Posterior vena cava (tissue), 2 donors: ENCODE data around the gene HNRNPC. TPM values are rescaled to one million over a fixed set of nuclear protein-coding genes. Genes with fewer than 3 reads are reported as not detected.
A peak's percentile ranks its signal among the peaks of the same experiment; 100 is the strongest.
"Not testable (repeated sequence)": the region's sequence is repeated elsewhere in the genome, so short reads cannot be mapped to it uniquely, and the experiment has no call there.

Experiments used
- DNase-seq: peaks from one replicate; pipeline ENCODE4 v3.0.0-alpha.2; 2020; ENCODE audit warnings: low spot score
- intact Hi-C, 2 donors: fragments of 100-400 bp; cut with DNase I; formaldehyde crosslinking; loops; one replicate each; pipeline versions ENCODE4 v1.14.1 to v1.14.2; 2022 to 2023
- long read RNA-seq, 2 donors: library from polyadenylated mRNA; unstranded; transcript quantifications; one replicate each; pipeline ENCODE4 v2.0.0, GENCODE V29; 2020 to 2021
- total RNA-seq, 2 donors: library from RNA; stranded (reverse); fragmentation: NEBNext Ultra II Directional; extraction: Animal tissue kit (Norgen Biotek cat#: 25700); gene quantifications; one replicate each; pipeline ENCODE4 v1.2.1, GENCODE V29; 2021
- donor health status: DM: yes; HTN: yes; CAD: no.
- donor health status: DM: yes; HTN: yes; CAD: no.

Gene HNRNPC
- total RNA-seq, result 100 to 1,000 TPM; 239 to 283 TPM
- long read RNA-seq, donor 1, full-length matches to known transcripts, result 52 of 69 reads
- long read RNA-seq, donor 1, partial matches to known transcripts, result 4 of 69 reads
- long read RNA-seq, donor 1, other reads (novel, unspliced or antisense), result 13 of 69 reads
- long read RNA-seq, donor 2, full-length matches to known transcripts, result 186 of 261 reads
- long read RNA-seq, donor 2, partial matches to known transcripts, result 18 of 261 reads
- long read RNA-seq, donor 2, other reads (novel, unspliced or antisense), result 57 of 261 reads

- intact Hi-C loops, result loop anchor here (5.0 to 10.0 kb wide), 2 partner anchors 37 to 115 kb away; partner anchors contain the start of gene SUPT16H (in 2 of the 2)
- peak; percentile 100 for DNase-seq
Measured at GRCh38 chr14:21269252-21270046, at the start of gene HNRNPC. TSS of gene HNRNPC (minus strand) at chr14:21269442. CDS start at chr14:21234193, 35,249 bp downstream.

GRCh38 chr14:21317398-21317797, 48.2 kb upstream of the HNRNPC start:
- no peak for DNase-seq
- intact Hi-C loops, result loop anchor here in 1 of 2 donors (10.0 kb wide), 1 partner anchor 807 kb away; no protein-coding TSS in a partner anchor

- intact Hi-C loops, result loop anchor here in 1 of 2 donors (10.0 kb wide), 1 partner anchor 811 kb away; no protein-coding TSS in a partner anchor
Measured at GRCh38 chr14:21313512-21313911, 44.3 kb upstream of the HNRNPC start.

GRCh38 chr14:21311614-21312013, 42.4 kb upstream of the HNRNPC start:
- intact Hi-C loops, result loop anchor here in 1 of 2 donors (10.0 kb wide), 1 partner anchor 813 kb away; no protein-coding TSS in a partner anchor
- no peak for DNase-seq

More at GRCh38 chr14:21313512-21313911, 44.3 kb upstream of the HNRNPC start:
- no peak for DNase-seq

GRCh38 chr14:21309956-21310355, 40.7 kb upstream of the HNRNPC start:
- DNase-seq, result no peak
- intact Hi-C loops, result loop anchor here in 1 of 2 donors (10.0 kb wide), 1 partner anchor 815 kb away; no protein-coding TSS in a partner anchor

GRCh38 chr14:21309238-21309636, 40.0 kb upstream of the HNRNPC start:
- intact Hi-C loops, result no loop called here
- DNase-seq, result no peak

- no peak for DNase-seq
- intact Hi-C loops, result no loop called here
Measured at GRCh38 chr14:21308479-21309237, 39.4 kb upstream of the HNRNPC start.

- no peak for DNase-seq
- intact Hi-C loops, result no loop called here
Measured at GRCh38 chr14:21308132-21308478, 38.9 kb upstream of the HNRNPC start.

GRCh38 chr14:21307637-21308036, 38.4 kb upstream of the HNRNPC start:
- DNase-seq, result no peak
- intact Hi-C loops, result no loop called here

- DNase-seq, intact Hi-C loops: not testable (repeated sequence)
Measured at GRCh38 chr14:21302836-21303140, 33.5 kb upstream of the HNRNPC start.

- intact Hi-C loops, result no loop called here
- DNase-seq, result no peak
Measured at GRCh38 chr14:21302013-21302835, 33.0 kb upstream of the HNRNPC start.

GRCh38 chr14:21300892-21301291, 31.6 kb upstream of the HNRNPC start:
- DNase-seq, result no peak
- intact Hi-C loops, result no loop called here

- intact Hi-C loops, result no loop called here
- no peak for DNase-seq
Measured at GRCh38 chr14:21299562-21300130, 30.4 kb upstream of the HNRNPC start.

- no peak for DNase-seq
- intact Hi-C loops, result no loop called here
Measured at GRCh38 chr14:21298358-21298757, 29.1 kb upstream of the HNRNPC start.

GRCh38 chr14:21294026-21294425, 24.8 kb upstream of the HNRNPC start:
- DNase-seq, intact Hi-C loops: not testable (repeated sequence)

GRCh38 chr14:21287168-21287567, 17.9 kb upstream of the HNRNPC start:
- intact Hi-C loops, result no loop called here
- no peak for DNase-seq

- intact Hi-C loops, DNase-seq: not testable (repeated sequence)
Measured at GRCh38 chr14:21286516-21286915, 17.3 kb upstream of the HNRNPC start.

- DNase-seq, intact Hi-C loops: not testable (repeated sequence)
Measured at GRCh38 chr14:21281917-21282316, 12.7 kb upstream of the HNRNPC start.

- intact Hi-C loops, result no loop called here
- DNase-seq, result no peak
Measured at GRCh38 chr14:21279783-21280182, 10.5 kb upstream of the HNRNPC start, which contains the start of gene RPGRIP1. TSS of gene RPGRIP1 (plus strand) at chr14:21280083. CDS start at chr14:21287977, 7,894 bp downstream.
